ENCODE results near the gene SEC14L1.

The SEC14L1 gene

GRCh38 chr17:77264617-77265230 lies 124.0 kb downstream of the SEC14L1 start:
- DNase-seq (ENCODE audit: low read depth) = no peak

- no peak for DNase-seq (ENCODE audit: low read depth)
Measured at GRCh38 chr17:77266213-77266612, 125.4 kb downstream of the SEC14L1 start.

Measured in activated T-cell treated with anti-CD3 and anti-CD28 coated beads for 48 hours (primary cell).